Measurements from ENCODE around the gene MASP1.
"Not testable (repeated sequence)": the region's sequence is repeated elsewhere in the genome, so short reads cannot be mapped to it uniquely, and the experiment has no call there.

The MASP1 gene

GRCh38 chr3:187211532-187212195 lies 79.9 kb downstream of the MASP1 start:
- Histone ChIP-seq H3K27me3 (ENCODE audit: control insufficient read depth, insufficient read depth, low read length) (no peaks in the 10 kb centered on the region), H3K9ac (ENCODE audit: low read depth, low read length) (no peak overlapping the region), H3K4me1 (ENCODE audit: control insufficient read depth, insufficient read depth, low read length) (peaks cover 8% of the 10 kb centered on the region), H3K36me3 (ENCODE audit: control insufficient read depth, insufficient read depth, low read length) (no peaks in the 10 kb centered on the region), H3K4me3 (ENCODE audit: low read depth, low read length) (no peak overlapping the region), H3K9me3 (ENCODE audit: control insufficient read depth, insufficient read depth, low read length) (peaks cover 12% of the 10 kb centered on the region)

- no peaks in the 10 kb centered on the region for H3K27me3 ChIP-seq (ENCODE audit: control insufficient read depth, insufficient read depth, low read length)
- H3K4me3 ChIP-seq (ENCODE audit: low read depth, low read length), result no peak overlapping the region
- H3K9ac ChIP-seq (ENCODE audit: low read depth, low read length), result no peak overlapping the region
- no peaks in the 10 kb centered on the region for H3K36me3 ChIP-seq (ENCODE audit: control insufficient read depth, insufficient read depth, low read length)
- H3K4me1 ChIP-seq (ENCODE audit: control insufficient read depth, insufficient read depth, low read length), result peaks cover 8% of the 10 kb centered on the region
- peaks cover 15% of the 10 kb centered on the region for H3K9me3 ChIP-seq (ENCODE audit: control insufficient read depth, insufficient read depth, low read length)
These were observed 80.8 kb downstream of the MASP1 start for GRCh38 chr3:187210545-187211327.

DNA sequence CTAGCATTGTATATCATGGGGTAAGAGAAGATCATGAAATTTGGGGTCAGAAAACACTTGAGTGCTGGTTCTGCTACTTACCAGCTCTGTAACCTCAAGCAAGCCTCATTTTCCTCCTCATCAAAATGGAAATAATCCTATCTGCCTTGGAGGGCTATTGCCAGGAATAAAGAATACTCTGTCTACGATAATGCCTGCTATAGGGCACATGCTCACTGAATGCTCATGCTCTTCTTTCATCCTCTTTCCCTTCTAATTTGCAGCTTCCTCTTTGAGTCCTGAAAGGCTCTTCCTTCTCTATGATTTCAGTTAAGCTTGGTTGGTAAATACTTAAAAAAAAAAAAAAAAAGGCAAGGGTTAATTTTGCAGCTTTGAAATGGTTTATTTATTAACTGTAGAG lies 81.4 kb downstream of the MASP1 start:
- peaks cover 15% of the 10 kb centered on the region for H3K9me3 ChIP-seq (ENCODE audit: control insufficient read depth, insufficient read depth, low read length)
- no peak overlapping the region for H3K9ac ChIP-seq (ENCODE audit: low read depth, low read length)
- H3K27me3 ChIP-seq (ENCODE audit: control insufficient read depth, insufficient read depth, low read length), result no peaks in the 10 kb centered on the region
- H3K4me1 ChIP-seq (ENCODE audit: control insufficient read depth, insufficient read depth, low read length), result peaks cover 8% of the 10 kb centered on the region
- no peaks in the 10 kb centered on the region for H3K36me3 ChIP-seq (ENCODE audit: control insufficient read depth, insufficient read depth, low read length)
- no peak overlapping the region for H3K4me3 ChIP-seq (ENCODE audit: low read depth, low read length)

GRCh38 chr3:187209491-187209890 lies 82.0 kb downstream of the MASP1 start:
- Histone ChIP-seq H3K27me3 (ENCODE audit: control insufficient read depth, insufficient read depth, low read length) (no peaks in the 10 kb centered on the region), H3K9ac (ENCODE audit: low read depth, low read length) (no peak overlapping the region), H3K36me3 (ENCODE audit: control insufficient read depth, insufficient read depth, low read length) (no peaks in the 10 kb centered on the region), H3K4me1 (ENCODE audit: control insufficient read depth, insufficient read depth, low read length) (peaks cover 8% of the 10 kb centered on the region), H3K9me3 (ENCODE audit: control insufficient read depth, insufficient read depth, low read length) (peaks cover 15% of the 10 kb centered on the region), H3K4me3 (ENCODE audit: low read depth, low read length) (no peak overlapping the region)

- H3K27me3 ChIP-seq (ENCODE audit: control insufficient read depth, insufficient read depth, low read length), result peaks cover 4% of the 10 kb centered on the region
- no peak overlapping the region for H3K9ac ChIP-seq (ENCODE audit: low read depth, low read length)
- H3K9me3 ChIP-seq (ENCODE audit: control insufficient read depth, insufficient read depth, low read length), result peaks cover 15% of the 10 kb centered on the region
- H3K4me3 ChIP-seq (ENCODE audit: low read depth, low read length), result no peak overlapping the region
- H3K36me3 ChIP-seq (ENCODE audit: control insufficient read depth, insufficient read depth, low read length), result no peaks in the 10 kb centered on the region
- H3K4me1 ChIP-seq (ENCODE audit: control insufficient read depth, insufficient read depth, low read length), result peaks cover 9% of the 10 kb centered on the region
These were observed 83.4 kb downstream of the MASP1 start for GRCh38 chr3:187208159-187208558.

DNA sequence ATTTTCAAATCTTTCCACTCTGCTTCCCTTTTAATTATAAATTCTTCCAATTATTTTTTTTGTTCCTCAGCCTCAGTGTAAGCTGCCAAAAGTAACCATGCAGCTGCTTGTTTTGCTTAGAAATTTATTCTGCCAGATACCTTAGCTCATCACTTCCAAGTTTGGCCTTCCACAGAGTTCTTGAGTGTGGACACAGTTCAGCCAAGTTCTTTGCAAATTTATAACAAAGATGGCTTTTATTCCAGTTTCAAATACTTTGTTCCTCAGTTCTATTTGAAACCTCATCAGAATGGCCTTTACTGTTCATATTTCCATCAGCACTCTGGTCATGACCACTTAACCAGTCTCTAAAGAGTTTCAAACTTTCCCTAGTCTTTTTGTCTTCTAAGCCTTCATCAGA lies 83.9 kb downstream of the MASP1 start:
- H3K4me1 ChIP-seq (ENCODE audit: control insufficient read depth, insufficient read depth, low read length), result peaks cover 11% of the 10 kb centered on the region

GRCh38 chr3:187207062-187207461 lies 84.5 kb downstream of the MASP1 start:
- peaks cover 11% of the 10 kb centered on the region for H3K4me1 ChIP-seq (ENCODE audit: control insufficient read depth, insufficient read depth, low read length)
- peaks cover 15% of the 10 kb centered on the region for H3K9me3 ChIP-seq (ENCODE audit: control insufficient read depth, insufficient read depth, low read length)
- peaks cover 4% of the 10 kb centered on the region for H3K27me3 ChIP-seq (ENCODE audit: control insufficient read depth, insufficient read depth, low read length)
- no peaks in the 10 kb centered on the region for H3K36me3 ChIP-seq (ENCODE audit: control insufficient read depth, insufficient read depth, low read length)
- H3K9ac ChIP-seq (ENCODE audit: low read depth, low read length), result no peak overlapping the region
- H3K4me3 ChIP-seq (ENCODE audit: low read depth, low read length), result no peak overlapping the region

More for the DNA sequence above, 83.9 kb downstream of the MASP1 start:
- Histone ChIP-seq H3K9me3 (ENCODE audit: control insufficient read depth, insufficient read depth, low read length) (peaks cover 15% of the 10 kb centered on the region), H3K4me3 (ENCODE audit: low read depth, low read length) (no peak overlapping the region), H3K9ac (ENCODE audit: low read depth, low read length) (no peak overlapping the region), H3K27me3 (ENCODE audit: control insufficient read depth, insufficient read depth, low read length) (peaks cover 4% of the 10 kb centered on the region), H3K36me3 (ENCODE audit: control insufficient read depth, insufficient read depth, low read length) (no peaks in the 10 kb centered on the region)

- no peak overlapping the region for H3K4me3 ChIP-seq (ENCODE audit: low read depth, low read length)
- H3K4me1 ChIP-seq (ENCODE audit: control insufficient read depth, insufficient read depth, low read length), result peaks cover 8% of the 10 kb centered on the region
- peaks cover 4% of the 10 kb centered on the region for H3K27me3 ChIP-seq (ENCODE audit: control insufficient read depth, insufficient read depth, low read length)
- H3K36me3 ChIP-seq (ENCODE audit: control insufficient read depth, insufficient read depth, low read length), result no peaks in the 10 kb centered on the region
- H3K9me3 ChIP-seq (ENCODE audit: control insufficient read depth, insufficient read depth, low read length), result peaks cover 15% of the 10 kb centered on the region
- H3K9ac ChIP-seq (ENCODE audit: low read depth, low read length), result no peak overlapping the region
These were observed 85.9 kb downstream of the MASP1 start for GRCh38 chr3:187205683-187206082.

- H3K4me1 ChIP-seq (ENCODE audit: control insufficient read depth, insufficient read depth, low read length); H3K9me3 ChIP-seq (ENCODE audit: control insufficient read depth, insufficient read depth, low read length); H3K9ac ChIP-seq (ENCODE audit: low read depth, low read length); H3K4me3 ChIP-seq (ENCODE audit: low read depth, low read length); H3K27me3 ChIP-seq (ENCODE audit: control insufficient read depth, insufficient read depth, low read length); H3K36me3 ChIP-seq (ENCODE audit: control insufficient read depth, insufficient read depth, low read length): not testable (repeated sequence)
These were observed 92.0 kb downstream of the MASP1 start for GRCh38 chr3:187199463-187200050.

DNA sequence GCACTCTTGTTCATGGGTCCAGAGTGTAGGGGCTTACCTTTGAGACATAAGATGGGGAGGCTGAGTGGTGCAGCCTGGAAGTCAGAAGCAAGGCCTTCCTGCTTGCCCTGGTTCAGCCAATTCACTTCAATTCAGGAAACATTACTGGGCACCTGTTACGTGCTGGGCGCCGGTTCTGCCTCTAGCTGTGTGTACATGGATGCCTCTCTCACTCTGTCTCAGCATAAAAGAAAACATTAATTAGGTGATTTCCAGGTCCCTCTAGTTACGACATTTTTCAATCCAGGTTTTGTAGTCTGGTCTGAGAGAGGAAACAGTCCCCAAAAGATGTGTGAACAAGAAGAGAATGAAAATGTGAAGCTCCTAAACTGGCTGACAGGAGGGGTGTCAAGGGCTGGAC lies 93.0 kb downstream of the MASP1 start:
- H3K4me1 ChIP-seq (ENCODE audit: control insufficient read depth, insufficient read depth, low read length), result peaks cover 3% of the 10 kb centered on the region
- peaks cover 4% of the 10 kb centered on the region for H3K27me3 ChIP-seq (ENCODE audit: control insufficient read depth, insufficient read depth, low read length)
- no peaks in the 10 kb centered on the region for H3K9me3 ChIP-seq (ENCODE audit: control insufficient read depth, insufficient read depth, low read length)
- no peak overlapping the region for H3K4me3 ChIP-seq (ENCODE audit: low read depth, low read length)
- no peaks in the 10 kb centered on the region for H3K36me3 ChIP-seq (ENCODE audit: control insufficient read depth, insufficient read depth, low read length)
- H3K9ac ChIP-seq (ENCODE audit: low read depth, low read length), result no peak overlapping the region

GRCh38 chr3:187197335-187197649 lies 94.2 kb downstream of the MASP1 start, which contains the start of gene RTP1:
Gene RTP1, plus strand, starts transcription at chr3:187197486. Its CDS starts 30 bp downstream, at chr3:187197516.
- no peak within 1 kb of the TSS for H3K9ac ChIP-seq (ENCODE audit: low read depth, low read length)
- no peaks in the 10 kb centered on the region for H3K36me3 ChIP-seq (ENCODE audit: control insufficient read depth, insufficient read depth, low read length)
- no peaks in the 10 kb centered on the region for H3K4me1 ChIP-seq (ENCODE audit: control insufficient read depth, insufficient read depth, low read length)
- H3K4me3 ChIP-seq (ENCODE audit: low read depth, low read length), result no peak within 1 kb of the TSS
- no peaks in the 10 kb centered on the region for H3K27me3 ChIP-seq (ENCODE audit: control insufficient read depth, insufficient read depth, low read length)
- H3K9me3 ChIP-seq (ENCODE audit: control insufficient read depth, insufficient read depth, low read length), result no peaks in the 10 kb centered on the region
